Stimulated activated CD8-positive, alpha-beta memory T cell treated with anti-CD3 and anti-CD28 coated beads, Interleukin-15, amount 100 ng/mL, for 24 hours (primary cell): ENCODE data around the gene PRODH2.

Source experiments
- DNase-seq: peaks from one replicate; pipeline ENCODE4 v3.0.0-alpha.2; 2020; ENCODE audit warnings: low read depth

Gene PRODH2

DNA sequence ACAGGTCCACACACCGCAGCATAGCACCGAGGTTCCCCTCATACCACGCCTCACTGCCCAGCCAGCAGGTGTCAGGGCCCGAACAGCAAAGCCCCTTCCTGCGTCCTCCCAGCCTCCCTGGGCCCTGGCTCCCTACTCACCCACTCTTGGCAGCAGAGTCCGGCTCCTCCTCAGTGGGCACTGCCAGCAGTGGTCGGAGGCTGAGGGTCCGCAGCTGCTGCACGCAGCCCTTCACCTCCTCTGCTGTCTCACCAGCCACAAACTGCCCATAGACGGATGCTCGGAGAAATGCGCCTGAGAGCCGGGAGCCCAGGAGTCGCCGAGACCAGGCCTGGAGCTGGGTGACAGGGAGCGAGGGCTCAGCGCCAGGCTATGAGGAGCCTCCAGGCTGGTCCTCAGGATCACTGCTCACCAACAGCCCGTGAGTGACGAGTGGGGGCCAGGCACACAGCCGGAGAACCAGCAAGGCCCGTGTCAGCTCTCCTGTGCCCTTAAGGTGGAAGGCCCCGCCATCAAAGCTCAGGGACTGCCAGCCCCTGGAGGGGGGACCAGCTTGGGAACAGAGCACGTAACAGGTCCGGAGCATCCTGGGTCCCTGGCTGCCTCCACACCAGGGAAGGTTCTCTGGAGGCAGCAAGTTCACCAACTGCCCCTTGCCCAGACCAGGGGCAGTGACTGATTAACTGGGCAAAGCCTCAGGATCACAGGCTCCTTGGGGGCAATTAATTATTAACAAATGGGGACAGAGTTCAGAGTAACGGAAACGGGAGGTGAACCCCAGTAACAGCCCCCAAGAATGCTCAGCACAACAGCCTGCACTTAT is at the start of gene PRODH2:
Gene PRODH2 (minus strand): TSS at position 626 of the 823 bp plus-strand sequence. CDS start 40 bp downstream, at position 586.
- DNase-seq = no peak

- no peak for DNase-seq
Observed at GRCh38 chr19:35861640-35862160, 49.1 kb upstream of the PRODH2 start.

DNA sequence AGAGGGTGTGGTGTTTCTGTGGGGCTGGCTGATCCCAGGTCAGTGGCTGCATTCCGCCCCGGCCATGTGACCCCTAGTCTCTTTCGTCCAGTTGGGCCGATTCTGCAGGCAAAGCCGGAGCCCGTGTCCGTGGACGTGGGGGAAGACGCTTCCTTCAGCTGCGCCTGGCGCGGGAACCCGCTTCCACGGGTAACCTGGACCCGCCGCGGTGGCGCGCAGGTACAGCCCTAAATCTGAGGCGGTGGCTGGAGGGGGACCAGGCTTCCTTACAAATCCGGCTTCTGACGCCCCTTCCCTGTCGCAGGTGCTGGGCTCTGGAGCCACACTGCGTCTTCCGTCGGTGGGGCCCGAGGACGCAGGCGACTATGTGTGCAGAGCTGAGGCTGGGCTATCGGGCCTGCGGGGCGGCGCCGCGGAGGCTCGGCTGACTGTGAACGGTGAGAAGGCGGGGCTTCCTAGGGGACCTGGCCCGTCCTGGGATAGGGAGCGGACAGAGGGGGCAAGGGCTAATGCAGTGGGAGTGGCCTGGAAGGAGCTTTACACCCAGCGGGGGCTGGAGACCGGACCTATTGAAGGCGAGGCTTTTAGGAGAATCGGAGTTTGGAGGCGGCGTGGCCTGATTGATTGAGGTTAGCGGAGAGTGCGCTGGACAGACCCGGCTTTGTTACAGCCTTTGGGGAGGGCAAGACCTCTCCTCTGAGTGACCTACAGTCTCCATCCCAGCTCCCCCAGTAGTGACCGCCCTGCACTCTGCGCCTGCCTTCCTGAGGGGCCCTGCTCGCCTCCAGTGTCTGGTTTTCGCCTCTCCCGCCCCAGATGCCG is 48.4 kb upstream of the PRODH2 start:
- DNase-seq = no peak

DNA sequence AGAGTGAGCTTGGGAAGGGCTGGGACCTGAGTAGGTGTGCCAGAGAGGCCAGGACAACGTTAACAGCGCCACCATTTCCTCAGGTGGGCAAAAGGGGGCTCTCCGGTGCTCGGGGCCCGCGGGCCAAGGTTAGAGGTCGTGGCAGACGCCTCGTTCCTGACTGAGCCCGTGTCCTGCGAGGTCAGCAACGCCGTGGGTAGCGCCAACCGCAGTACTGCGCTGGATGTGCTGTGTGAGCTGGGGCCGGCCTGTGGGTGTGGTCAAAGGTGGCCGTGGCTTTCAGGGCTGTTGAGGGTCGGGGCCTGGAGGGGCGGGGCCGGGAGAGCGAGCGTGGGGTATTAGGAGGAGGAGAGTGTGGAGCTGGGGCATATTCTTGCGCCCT is 47.8 kb upstream of the PRODH2 start:
- no peak for DNase-seq

DNA sequence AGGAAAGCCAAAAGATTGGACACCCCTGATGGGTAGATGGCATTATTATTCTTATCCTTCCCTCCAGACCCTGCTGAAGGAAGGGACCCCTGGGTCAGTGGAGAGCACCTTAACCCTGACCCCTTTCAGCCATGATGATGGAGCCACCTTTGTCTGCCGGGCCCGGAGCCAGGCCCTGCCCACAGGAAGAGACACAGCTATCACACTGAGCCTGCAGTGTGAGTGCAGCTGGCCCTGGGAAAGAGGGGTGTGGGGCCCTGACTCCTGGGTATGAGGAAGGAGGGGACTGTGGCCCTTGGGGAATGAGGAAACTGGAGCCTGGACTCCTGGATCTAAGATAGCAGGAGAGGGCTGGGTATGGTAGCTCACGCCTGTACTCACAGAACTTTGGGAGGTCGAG is 46.8 kb upstream of the PRODH2 start:
- DNase-seq = no peak

GRCh38 chr19:35858311-35858710 is 45.7 kb upstream of the PRODH2 start:
- DNase-seq = no peak

DNA sequence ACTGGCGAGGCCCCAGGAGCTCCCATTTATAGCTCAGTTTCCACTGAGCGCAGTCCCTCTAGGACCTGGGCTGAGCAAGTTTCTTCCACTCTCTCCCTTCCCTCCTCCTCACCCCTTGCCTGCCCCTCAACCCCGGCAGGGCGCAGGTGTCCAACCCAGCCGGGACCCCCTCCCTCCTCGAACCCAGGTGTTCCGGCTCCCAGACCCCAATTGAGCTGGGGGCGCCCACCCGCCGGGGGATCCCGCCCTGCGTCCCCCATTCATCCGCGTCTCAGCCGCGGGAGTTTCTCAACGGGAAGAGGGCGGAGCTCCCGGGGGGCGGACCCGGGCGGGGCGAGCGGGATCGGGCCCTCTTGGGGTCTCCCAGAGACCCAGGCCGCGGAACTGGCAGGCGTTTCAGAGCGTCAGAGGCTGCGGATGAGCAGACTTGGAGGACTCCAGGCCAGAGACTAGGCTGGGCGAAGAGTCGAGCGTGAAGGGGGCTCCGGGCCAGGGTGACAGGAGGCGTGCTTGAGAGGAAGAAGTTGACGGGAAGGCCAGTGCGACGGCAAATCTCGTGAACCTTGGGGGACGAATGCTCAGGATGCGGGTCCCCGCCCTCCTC is 44.0 kb upstream of the PRODH2 start, which contains the start of gene KIRREL2:
Gene KIRREL2 (plus strand): TSS at position 366 of the 604 bp plus-strand sequence. CDS start 209 bp downstream, at position 575.
- peak; percentile 21 for DNase-seq

DNA sequence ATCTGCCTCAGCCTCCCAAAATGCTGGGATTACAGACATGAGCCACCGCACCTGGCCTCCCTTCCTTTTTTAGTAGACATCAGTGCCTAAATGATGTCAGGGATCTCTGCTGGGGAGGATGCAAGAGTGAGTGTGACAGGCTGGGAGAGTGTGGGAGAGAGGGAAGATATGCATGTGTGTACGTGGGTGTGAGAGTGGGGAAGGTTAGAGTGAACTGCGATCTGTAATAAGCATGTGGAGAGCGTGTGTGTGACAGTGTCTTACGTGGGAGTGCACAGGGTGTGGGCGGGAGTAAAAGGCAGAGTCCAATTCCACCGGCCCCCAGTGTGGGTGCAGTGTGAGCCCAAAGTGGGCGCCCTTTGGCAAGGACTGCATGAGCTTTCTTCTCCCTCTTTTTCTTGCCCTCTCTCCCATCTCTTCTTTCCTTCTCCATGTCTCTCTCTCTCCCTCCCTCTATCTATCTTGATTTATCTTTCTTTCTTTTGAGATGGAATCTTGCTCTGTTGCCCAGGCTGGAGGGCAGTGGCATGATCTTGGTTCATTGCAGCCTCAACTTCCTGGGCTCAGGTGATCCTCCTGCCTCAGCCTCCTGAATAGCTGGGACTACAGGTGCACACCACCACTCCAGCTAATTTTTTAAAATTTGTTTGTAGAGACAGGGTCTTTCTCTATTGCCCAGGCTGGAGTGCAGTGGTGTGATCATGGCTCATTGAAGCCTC is 40.6 kb upstream of the PRODH2 start:
- DNase-seq = no peak

DNA sequence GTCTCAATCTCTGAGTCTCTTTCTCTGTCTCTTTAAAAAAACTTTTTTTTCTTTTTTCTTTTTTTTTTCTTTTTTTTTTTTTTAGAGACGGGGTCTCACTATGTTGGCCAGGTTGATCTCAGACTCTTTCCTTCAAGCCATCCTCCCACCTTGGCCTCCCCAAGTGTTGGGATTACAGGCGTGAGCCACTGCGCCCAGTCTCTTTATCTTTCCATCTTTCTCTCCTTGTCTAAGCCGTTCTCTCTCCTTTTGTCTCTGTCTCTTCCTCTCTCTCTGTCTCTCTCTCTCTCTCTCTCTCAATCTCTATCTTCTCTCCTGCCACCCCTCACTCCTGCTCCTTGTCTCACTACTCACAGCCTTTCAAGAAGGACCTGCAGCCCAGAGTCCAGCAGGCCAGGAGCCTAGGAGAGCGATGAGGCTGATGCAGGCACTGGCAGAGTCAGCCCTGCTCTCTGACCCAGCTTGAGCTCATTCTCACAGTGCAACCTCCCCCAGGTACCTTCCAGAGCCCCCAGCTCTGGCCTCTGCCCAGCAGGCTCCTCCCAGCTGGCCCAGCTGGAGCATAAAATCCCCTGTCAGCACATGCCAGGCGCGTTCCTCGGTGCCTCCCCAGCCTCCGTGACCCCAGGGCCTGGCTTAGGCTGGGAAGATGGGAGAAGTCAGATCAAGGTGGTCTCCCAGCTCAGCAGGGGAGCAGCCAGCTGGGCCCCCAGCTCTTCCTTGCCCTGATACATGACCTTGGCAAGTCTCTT is 39.6 kb upstream of the PRODH2 start, which contains the start of gene NPHS1:
Gene NPHS1 (minus strand): TSS at position 476 of the 752 bp plus-strand sequence. CDS start 667 bp downstream, outside the sequence.
- no peak for DNase-seq

DNA sequence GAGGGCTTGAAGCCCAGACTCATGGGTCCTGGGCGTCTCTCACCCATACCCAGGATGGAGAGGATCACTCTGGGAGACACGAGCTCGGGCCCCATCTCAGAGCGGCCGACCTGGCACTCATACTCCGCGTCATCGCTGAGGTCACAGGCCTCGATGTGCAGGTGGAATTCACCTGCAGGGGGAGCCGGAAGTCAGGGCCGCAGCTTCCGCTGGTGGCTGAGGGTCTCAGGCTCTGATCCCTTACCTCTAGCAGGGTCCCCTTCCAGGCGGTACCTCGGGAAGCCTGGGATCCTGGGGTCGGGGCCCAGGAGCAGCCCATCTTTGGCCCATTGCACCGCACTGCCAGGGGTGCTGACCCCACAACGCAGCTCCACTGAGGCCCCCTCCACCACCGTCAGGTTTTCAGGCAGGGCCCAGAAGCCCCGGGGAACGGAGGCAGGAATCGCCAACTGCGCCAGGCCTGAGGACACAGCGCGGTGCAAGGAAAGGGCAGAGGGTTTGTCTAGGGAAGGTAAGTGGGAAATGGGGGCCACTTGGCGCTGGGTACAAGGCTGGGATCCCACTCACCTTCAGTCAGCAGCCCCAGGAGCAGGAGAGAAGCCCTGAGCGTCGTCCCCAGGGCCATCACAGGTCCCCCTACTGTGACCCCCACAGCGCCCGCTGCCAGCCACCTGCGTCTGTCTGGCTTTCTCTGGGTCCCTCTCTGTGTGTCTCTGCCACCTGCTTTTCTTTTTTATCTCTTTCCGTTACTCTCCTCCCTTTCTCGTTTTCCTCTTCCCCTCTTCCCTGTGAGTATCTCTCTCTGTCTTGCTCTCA is 38.8 kb upstream of the PRODH2 start:
- no peak for DNase-seq

GRCh38 chr19:35848919-35849505 is 36.4 kb upstream of the PRODH2 start:
- DNase-seq = no peak

- no peak for DNase-seq
Observed at GRCh38 chr19:35848486-35848885, 35.8 kb upstream of the PRODH2 start.

GRCh38 chr19:35847911-35848310 is 35.3 kb upstream of the PRODH2 start:
- no peak for DNase-seq

- no peak for DNase-seq
Observed at GRCh38 chr19:35846038-35846668, 33.5 kb upstream of the PRODH2 start.

GRCh38 chr19:35845215-35846037 is 32.8 kb upstream of the PRODH2 start:
- DNase-seq = no peak

DNA sequence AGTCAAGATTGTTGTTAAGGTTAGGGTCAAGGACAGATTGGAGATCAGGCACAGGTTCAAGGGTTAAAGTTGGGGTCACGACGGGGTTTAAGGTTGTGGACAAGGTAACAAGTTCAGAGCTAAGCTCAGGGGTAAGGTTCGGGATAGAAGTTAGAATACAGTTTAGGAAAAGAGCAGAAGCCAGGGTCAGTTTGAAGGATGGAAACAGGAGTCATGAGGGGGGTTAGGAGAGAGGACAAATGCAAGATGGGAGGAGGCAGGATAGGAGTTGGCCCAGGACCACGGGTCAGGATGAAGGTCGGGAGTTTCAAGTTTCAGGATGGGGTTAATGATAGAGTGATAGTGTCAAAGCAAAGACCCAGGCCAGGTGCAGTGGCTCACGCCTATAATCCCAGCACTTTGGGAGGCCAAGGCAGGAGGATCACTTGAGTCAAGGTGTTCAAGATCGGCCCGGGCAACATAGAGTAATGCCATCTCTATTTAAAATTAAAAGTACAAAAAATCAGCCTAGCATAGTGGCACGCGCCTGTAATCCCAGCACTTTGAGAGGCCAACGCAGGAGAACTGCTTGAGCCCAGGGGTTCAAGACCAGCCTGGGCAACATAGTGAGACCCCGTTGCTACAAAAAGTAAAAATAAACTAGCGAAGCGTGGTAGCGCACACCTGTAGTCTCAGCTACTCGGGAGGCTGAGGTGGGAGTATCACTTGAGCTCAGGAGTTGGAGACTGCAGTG is 32.0 kb upstream of the PRODH2 start:
- no peak for DNase-seq

GRCh38 chr19:35843676-35844481 is 31.2 kb upstream of the PRODH2 start:
- DNase-seq = no peak
